COLO668 (cell line): ENCODE measurements around the gene DDIT4L.
"Not testable (repeated sequence)": the region's sequence is repeated elsewhere in the genome, so short reads cannot be mapped to it uniquely, and the experiment has no call there.

Experiments used
- DNase-seq: peaks from one replicate; lab custom pipeline; 2025; ENCODE audit not compliant: unreplicated experiment; lab: John Stamatoyannopoulos, UW

DDIT4L gene

DNA sequence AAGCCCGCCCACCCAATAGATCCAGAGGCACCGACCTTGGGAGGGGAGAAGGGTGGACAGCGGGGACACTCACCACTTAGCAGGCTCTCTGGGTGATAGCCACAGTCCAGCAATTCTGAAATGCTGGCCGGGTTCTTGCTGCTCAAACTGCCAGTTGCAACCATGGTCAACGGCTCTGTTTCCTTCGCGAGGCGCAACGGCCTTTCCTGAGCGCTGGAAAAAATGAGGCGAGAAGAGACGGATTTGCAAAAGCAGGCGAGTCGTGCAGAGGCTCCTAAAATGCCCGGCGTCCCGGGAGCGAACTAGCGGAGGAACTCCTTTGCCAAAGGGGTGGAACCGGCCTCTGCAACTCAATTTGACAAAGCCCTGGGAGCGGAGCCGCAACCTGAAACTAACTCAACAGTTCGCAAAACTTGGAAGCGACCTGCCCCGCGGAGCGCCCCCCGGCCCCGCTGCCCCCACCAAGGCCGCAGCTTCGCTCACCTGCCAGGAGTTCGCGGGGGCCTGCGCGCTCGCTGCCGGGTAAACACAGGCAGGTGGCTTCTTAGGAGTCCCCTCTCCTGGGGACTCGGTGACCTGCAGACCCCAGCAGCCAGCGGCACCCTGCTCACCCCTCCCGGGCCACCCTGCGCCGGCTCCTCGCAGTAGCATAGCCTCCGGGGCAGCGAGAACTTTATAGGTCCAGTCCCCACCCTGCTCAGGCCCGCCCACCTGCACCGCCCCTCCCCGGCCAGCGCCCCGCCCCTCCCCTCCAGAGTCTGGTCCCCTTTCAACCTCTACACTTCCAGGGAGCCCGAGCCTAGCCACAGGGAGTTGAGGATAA, at the start of gene DDIT4L:
Gene DDIT4L, minus strand, starts transcription at position 649 of the 823 bp plus-strand sequence. Its CDS starts 485 bp downstream, at position 164.
- peak; percentile 55 for DNase-seq

- DNase-seq: no peak
Measured at GRCh38 chr4:100240008-100240407, 49.7 kb upstream of the DDIT4L start.

GRCh38 chr4:100224721-100225120, 34.5 kb upstream of the DDIT4L start:
- no peak for DNase-seq

DNA sequence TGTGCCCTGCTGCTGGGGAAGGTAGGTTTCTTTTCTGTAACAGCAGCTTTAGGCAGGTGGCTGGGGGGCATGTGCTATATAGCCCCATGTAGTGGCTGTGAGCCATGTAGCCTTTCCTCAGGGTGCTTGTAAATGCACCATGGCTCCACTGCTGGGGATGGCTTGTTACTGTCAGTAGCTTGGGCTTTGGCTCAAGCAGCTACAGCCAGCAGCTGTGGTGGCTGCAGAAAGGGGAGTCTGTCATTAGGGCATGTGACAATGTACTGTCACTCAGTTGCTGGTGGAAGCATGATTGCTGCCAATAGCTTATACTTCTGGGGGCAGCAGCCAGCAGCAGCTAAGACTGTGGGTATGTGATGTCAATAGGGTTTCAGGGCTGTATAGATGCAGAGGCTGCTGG, 33.9 kb upstream of the DDIT4L start:
- no peak for DNase-seq

- no peak for DNase-seq
Measured at GRCh38 chr4:100208964-100209363, 18.7 kb upstream of the DDIT4L start.

DNA sequence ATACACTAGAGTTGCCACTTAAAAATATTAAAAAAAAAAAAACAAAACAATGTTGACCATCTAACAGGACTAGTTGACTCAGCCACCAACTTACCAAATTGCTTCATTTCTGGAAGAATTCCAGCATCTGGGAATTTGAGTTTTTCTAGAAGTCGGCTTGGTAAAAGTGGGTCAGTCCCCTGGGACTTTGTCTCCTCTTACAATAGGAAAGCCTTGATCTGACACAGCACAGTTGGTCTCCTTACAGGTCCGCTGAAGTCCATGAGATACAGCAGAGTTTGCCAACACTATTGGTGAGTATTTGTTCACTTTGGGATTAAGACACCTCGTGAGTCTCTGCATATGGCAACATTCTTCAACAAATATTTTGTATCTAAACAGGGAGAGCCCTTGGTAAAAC, 18.2 kb upstream of the DDIT4L start:
- no peak for DNase-seq

GRCh38 chr4:100206850-100207249, 16.6 kb upstream of the DDIT4L start:
- no peak for DNase-seq

DNA sequence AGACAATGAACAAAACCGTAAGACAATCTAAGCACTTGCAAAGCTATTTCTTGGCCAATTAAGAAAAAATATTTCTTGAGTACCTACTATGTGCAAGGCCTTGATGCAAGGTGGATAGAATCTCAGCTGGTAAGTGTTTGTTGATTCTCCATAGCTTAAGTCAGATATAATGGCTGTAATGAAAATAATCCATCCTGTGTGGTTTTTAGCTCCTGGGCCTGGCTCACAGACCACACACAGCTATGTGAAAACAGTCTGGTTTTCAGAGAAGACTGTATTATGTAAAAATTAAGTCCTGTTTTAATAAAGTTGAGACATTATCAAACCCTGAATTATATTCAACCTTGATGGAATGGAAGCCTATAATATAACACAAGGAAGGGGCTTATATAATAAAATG, 7.8 kb upstream of the DDIT4L start:
- DNase-seq: no peak

- not testable (repeated sequence) for DNase-seq
Measured at GRCh38 chr4:100196388-100197071, 6.3 kb upstream of the DDIT4L start.

GRCh38 chr4:100190643-100191600, 654 bp upstream of the DDIT4L start:
- DNase-seq: peak; percentile 55

- peak; percentile 57 for DNase-seq
Measured at GRCh38 chr4:100188829-100189228, 1.4 kb downstream of the DDIT4L start.

- DNase-seq: no peak
Measured at GRCh38 chr4:100187781-100188180, 2.5 kb downstream of the DDIT4L start.

DNA sequence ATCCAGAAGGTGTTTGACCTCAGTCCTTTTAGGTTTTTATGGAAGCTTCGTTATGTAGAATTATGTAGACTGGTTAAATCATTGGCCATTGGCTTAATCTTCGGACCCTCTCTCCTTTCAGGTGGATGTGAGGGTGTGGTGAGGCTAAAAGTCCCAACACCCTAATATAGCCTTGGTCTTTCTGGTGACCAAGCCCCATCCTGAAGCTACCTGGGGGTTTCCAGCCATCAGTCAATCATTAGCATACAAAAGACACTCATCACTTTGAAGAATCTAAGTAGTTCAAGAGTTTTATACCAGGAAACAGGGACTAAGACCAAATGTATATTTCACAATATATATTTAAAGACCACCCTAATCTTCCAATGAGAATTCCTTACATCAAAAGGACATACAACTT, 5.5 kb downstream of the DDIT4L start:
- no peak for DNase-seq

GRCh38 chr4:100177855-100178254, 12.4 kb downstream of the DDIT4L start:
- no peak for DNase-seq

DNA sequence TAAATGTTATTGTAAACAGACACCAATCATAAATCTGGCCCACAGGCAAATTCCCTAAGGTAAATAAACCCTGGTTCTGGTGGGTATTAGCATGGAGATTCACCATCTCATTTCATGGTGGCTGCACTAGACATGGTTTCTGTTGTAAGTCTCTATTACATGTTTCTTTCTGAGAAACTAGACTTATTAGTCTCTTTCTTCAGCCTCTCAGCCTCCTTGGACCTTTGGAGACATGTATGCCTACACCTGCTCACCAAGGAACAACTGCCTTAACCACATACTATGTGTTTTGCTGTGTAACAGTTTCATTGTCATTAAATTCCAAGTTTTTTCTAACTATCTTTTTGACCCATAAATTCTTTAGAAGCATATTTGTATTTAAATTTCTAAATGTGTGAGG, 13.1 kb downstream of the DDIT4L start:
- no peak for DNase-seq

- no peak for DNase-seq
Measured at GRCh38 chr4:100175858-100176257, 14.4 kb downstream of the DDIT4L start.

DNA sequence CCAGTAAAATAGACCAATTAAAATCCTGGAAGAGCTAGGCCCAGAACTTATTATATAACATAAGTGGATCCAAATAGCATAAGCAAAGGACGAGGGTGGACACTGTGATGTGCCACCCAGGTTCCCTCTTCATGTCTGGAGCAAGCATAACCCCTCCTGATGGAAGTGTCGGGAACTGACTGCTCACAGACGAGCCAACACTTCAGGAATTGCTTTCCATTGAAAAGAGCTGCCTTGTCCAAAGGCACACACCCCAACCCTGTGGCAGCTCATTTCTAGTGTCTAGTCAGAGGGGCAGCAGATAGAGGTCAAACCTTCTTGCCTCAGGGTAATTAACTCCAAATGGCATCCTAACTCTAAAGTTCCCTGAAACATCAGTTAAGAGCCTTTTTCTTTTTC, 15.3 kb downstream of the DDIT4L start:
- DNase-seq: no peak

GRCh38 chr4:100170986-100171385, 19.3 kb downstream of the DDIT4L start:
- DNase-seq: no peak

DNA sequence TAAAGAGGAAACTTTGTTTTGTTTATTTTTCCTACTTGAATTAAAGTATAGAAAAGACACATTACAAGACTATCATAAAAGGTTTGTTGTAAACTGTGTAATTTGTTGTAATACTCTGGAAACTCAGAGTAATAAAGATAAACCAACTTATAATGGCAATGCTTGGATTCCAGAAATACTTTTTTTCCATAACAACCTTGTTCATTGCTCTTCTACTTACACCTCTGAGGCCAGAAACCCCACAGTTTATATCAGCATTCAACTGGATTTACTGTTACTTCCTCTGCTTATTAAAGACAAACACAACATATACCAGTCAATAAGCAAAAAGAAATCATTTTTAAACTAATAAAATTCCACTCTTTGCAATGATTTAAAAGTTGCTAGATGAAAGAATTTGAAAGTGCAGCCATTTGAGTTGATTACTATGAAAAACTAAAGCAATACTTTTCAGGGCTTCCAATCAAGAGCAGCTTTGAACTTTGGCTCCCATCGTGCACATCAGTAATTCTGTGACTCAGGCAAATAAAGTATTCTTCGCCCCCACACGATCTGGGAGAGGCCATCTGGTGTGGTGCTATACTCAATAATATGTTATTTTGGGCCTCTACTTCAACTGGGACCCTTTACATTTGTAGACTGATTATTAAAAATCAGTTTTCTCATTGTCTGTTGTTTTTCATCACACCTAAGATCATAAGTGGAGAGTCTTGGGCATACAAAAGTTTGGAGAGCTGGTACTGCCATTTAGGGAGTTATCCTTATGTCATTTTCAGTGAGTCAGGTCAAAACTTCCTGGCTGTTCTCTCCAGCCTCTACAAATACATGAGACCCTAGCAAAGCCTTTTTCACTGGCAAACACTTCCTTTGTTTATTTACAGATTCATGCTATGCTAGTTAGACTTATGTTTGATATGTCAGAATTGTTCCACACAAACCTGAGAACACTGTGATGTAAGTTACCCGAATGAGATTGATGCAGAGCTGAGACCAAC, 20.5 kb downstream of the DDIT4L start:
- no peak for DNase-seq

GRCh38 chr4:100168521-100168920, 21.7 kb downstream of the DDIT4L start:
- no peak for DNase-seq
